Measurements from ENCODE around the gene KCTD6. TPM values are rescaled to one million over a fixed set of nuclear protein-coding genes. Genes with fewer than 3 reads are reported as not detected.

The KCTD6 gene
- total and polyA plus RNA-seq, 2 of the 8 experiments (the other 6 are each of a cell fraction or from before 2014, with no cell fraction given), result 17.4 to 21.4 TPM

DNA sequence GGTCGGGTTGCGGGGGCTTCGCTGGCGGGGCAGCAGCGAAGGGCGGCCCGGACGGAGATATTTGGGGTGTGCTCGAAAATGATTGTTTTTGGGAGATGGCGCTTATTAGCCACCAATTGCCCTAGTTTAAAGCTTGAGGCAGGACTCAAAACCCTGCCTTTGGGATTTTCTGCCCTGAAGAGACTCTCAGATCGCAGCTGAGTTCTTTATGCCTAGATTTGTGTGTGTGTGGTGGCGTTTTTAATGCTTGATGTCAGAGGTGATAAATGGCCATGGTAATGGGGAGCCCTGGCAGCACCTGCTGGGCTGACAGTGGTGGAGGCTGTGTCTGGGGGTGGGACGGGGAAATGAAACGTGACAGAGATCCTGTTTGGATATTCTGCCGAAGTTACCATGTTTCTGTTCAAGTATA lies 604 bp downstream of the KCTD6 start (continued):
- TF ChIP-seq SIN3A (conservative IDR thresholded peaks at IDR 0.05 in 1 of 2, IDR thresholded peaks at IDR 0.05 in 1 of 2; ENCODE audit: low read depth in 1 of 2, low read length in 2 of 2), result no peak
